HG03457 (cell line): ENCODE data around the gene POLR3GL.
A peak's percentile ranks its signal among the peaks of the same experiment; 100 is the strongest.

ENCODE experiments used
- ATAC-seq: cut with Tn5 transposase; IDR thresholded peaks from one replicate; pipeline ENCODE4 v1.9.1; 2021; ENCODE audit warnings: moderate number of reproducible peaks; ENCODE audit not compliant: unreplicated experiment

Gene POLR3GL

DNA sequence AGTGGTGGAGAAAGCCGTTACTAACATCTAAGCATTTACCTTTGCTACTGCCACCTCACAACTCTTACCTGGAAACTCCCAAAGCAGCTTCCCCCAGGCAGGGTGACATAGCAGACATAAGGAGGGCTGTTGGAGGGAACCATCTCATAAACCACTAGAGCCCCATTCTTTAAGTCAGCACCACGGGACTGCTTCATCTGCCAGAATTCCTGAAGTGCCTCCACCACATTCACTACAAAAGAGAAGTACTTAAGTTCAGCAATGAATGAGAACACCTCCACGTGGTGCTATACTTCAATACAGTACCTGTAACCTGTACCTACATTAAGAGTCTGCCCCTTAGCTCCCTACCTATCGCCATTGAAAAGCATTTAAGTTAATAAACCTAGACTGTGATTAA, 16.9 kb upstream of the POLR3GL start:
- ATAC-seq, result no peak

DNA sequence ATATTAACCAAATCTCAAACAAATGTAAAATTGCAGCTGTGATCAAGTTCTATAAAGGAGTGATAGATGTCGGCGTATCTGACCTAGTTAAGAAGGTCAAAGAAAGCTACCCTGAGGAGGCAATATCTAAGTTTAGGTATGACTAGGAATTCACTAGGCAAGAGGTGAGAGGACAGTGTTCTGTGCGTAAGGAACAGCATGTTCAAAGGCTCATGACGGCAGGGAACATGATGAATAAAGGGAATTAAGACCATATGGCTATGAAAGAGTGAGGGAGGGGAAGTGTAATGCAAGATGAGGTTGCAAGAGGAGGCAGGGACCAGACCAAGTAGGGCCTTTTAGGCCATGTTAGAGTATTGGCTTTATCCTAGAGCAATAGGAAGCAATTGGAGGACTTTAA, 15.3 kb upstream of the POLR3GL start:
- ATAC-seq, result no peak

DNA sequence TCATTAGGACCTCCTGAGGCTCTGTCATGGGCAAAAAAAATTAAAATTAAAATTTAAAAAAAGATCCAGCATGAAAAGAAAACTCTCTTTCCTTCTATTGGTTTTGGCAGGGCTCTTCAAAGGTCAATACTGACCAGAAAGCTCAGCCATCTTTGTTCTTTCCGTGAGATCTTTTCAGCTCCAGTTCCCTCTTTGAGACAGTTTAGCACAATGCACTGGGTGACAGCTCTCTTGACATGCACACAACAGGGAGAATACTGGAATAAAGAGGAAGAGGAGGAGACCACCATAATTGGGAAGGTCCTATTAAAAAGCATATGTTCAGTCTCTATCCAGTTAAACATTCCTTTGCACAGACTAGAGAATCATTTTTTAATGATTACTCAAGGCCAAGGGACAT, 13.0 kb upstream of the POLR3GL start:
- ATAC-seq, result no peak

DNA sequence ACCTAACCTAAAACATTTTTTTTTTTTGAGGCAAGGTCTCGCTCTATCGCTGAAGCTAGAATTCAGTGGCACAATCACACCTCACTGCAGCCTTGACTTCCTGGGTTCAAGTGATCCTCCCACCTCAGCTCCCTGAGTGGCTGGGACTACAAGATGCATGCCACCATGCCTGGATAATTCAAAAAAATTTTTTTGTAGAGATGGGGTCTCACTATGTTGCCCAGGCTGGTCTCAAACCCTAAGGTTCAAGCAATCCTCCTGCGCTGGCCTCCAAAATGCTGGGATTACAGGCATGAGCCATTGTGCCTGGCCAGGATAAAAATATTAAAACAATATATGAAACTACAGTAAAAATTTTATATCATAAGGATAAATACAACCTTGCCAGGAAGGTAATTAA, 11.6 kb upstream of the POLR3GL start:
- ATAC-seq, result no peak

DNA sequence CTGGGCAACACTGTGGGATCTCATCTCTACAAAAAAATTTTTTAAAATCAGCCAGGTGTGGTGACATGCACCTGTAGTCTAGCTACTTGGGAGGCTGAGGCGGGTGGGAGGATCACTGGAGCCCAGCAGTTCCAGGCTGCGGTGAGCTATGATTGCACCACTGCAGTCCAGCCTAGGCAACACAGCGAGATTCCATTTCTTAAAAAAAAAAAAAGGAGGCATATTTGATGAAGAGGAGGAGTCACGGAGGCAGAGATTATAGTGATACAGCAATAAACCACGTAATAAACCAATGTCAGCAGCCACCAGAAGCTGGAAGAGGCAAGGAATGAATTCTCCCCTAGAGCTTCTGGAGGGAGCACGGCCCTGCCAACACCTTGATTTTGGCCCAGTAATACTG, 10.6 kb upstream of the POLR3GL start:
- no peak for ATAC-seq

DNA sequence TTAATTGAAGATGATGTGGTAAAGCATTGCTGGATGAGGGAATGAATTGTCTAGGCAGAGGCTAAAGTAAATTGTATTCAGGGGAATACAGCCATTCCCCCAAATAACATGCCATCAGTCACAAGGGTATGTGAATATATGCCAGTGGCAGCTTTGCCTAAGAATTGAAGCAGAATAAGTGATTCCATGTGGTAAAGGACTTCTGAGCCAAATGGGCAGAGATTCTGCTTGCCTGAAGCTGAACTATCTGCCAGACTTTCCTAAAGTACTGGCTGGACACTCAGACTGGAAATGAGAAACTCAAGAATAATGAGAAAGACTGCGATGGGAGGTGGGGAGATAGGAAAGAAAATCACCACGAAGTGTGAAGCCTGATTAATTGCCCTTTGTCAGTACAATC, 9.1 kb upstream of the POLR3GL start:
- ATAC-seq, result no peak

DNA sequence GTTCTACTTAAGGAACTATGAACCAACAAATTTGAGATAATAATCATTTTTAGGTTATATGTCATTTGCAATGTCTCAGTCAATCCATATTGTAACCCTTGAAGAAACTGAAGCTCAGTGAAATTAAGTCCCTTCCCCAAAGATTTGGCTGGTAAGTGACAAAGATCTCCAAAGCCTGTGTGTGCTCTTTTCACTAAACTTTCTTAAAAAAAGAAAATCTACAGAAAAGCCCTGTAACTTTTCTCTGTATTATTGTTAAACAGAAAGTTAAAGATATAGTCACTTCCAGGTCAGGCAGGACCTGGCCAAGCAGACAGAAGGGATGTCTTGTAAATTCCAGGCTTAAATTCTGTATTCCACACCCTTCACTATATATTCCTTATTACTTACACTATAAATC, 8.1 kb upstream of the POLR3GL start:
- no peak for ATAC-seq

DNA sequence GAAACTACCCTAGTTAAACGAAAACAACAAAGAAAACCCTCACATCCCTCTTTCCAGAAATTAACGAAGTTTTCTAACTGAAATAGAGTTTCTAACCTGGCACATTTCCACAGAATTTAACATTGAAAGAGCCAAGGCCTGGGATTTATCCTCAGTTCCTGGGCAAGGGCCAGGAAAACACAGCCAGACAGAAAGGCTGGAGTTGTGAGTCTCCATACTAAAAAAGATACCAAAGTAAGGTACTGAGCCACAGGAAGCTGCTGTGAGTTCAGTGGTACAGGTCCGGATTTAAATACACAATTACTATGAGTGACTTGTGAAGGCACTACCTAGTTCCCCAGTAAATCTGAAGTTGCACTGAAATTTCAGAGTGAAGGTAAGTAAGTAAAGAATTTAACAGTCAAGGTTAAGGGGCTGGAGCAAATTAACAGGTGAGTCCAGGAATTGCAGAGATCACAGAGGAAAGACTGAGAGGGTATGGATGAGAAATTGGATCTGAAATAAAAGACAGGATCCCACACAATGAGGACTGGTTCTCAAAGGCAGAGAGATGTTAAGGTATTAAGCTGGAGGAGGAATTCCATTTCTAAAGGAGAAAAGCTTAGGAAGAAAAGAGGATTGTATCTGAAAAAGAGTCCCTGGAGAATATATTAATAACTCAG, 7.6 kb upstream of the POLR3GL start:
- ATAC-seq, result no peak

DNA sequence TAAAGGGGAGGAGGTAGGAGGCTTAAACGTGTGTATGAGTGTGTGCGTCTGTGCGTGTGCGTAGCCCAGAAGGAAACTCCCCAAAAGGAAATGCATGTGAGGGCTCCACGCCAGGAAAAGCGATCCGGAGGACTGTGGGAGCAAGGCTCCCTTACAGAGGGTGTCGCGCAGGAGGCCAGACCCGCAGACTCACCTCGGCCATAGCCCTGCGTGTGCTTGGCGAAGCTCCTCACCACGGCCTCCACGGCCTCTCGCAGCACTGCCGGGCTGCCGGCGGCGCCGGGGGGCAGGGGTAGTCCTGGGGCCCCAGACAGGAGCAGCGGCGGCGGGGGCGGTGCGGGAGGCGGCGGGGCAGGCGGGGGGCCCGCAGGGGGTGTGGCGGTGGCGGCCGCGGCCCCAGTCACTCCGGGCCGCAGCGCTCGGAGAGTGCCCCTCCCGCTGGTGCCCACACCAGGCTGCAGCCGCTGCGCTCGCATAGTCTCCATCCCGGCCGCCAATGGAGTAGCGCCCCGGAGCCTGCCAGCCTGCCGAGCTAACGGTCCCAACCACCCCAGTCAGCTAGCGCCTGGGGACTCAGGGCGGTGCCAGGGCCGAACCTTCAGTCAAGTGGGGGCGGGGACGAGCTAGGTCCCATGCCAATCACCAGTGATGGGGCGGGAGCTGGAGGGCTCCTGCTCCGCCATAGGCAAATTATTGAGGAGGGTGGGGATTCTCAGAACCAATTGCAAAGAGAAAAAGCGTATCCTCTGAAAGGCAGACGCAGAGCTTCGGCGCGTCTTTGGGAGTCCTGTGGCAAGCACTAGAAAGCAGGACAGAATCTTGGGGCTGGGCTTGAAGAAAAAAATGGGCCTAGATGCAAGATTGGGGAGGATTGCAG, 6.8 kb upstream of the POLR3GL start, which contains the start of gene LIX1L:
Gene LIX1L, minus strand, starts transcription at position 575 of the 877 bp plus-strand sequence. Its CDS starts 90 bp downstream, at position 485.
- peak; percentile 74 for ATAC-seq

DNA sequence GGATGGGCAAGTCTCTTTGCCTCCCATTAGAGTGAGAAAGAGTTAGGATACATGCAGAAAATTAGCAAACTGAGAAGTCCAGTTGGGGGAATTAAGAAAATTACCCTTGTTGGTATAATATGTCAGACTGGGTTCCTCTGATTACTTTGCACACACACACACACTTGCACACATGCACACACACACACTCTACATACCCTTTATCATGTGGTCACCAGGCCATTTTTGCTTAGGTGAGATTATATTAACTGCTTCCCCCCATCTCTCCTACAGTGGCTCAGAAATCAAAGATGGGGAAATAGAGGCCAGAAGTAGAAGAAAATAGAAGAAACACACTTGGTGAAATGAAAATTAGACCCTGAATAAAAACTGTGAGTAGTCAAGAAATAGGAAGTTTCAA, 5.8 kb upstream of the POLR3GL start:
- no peak for ATAC-seq

DNA sequence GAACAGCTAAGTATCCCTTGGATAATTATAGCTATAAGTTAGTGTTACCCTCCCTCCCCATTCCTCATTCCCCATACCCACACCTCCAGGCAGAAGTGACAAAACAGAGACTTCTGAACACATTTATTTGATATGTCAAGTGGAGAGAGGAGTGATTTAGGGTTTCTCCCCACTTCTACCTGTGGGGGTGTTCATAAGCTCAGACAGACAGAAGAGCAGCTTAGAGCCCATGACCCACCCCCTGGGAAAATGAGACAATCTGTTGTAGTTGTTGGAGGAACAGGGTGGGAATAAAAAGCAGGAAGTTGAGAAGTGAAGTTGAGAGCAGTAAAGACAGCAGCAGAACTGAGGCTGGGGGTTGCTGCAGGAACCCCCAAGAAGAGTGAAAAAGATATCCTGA, 5.2 kb upstream of the POLR3GL start:
- no peak for ATAC-seq

DNA sequence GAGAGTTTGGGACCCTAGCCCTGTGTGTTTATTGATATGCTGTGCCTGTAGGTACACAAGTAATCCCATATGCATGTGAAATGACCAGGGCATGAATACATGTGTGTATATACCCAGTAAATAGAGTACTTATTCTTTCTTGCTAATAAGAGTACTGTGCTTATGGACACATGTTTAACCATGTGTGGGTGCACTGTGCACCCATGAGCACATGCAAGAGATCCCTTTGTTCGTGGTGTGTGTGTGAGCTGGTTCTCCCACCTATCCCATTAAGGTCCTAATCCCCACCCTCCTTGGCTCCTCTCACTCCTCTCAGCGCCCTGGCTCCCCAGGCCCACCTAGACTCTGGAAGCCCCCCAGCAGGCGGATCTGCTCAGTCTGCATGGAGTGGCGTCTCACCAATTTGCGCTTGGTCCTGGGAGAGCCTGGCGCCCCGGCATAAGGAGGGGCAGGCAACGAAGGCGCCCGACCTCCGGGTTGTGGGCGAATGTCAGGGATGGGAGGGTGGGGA, 4.5 kb upstream of the POLR3GL start:
- ATAC-seq, result no peak

DNA sequence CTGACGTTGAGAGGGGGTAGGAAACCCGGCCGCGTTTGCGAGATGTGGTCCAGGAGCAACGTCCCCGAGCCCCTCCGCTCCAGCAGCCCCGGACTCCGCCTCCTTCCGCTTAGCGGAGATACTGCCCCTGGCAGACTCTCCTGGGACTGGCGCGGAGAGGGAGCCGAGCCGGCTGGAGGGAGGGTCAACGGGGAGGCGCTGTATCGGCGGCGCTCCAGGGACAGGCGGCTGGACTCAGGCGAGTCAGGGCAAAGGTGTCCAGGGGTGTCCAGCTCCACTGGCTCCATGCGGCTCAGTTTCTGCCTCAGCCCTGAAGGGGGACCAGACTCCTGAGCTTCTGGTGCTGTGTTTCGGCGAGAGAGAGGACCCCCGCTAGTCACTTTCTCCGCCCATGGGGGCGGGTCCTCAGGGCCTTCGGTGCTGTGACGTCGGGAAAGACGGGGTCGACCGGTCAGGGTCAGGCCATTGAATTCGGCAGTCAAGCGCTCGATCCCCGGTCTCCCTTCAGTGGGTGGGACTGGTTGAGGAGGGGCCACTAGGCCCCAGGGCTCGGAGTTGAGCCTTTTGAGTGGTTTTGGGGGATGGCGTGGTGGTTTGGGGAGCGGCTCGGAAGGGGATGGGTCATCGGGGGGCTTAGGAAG, 3.9 kb upstream of the POLR3GL start:
- ATAC-seq, result no peak

DNA sequence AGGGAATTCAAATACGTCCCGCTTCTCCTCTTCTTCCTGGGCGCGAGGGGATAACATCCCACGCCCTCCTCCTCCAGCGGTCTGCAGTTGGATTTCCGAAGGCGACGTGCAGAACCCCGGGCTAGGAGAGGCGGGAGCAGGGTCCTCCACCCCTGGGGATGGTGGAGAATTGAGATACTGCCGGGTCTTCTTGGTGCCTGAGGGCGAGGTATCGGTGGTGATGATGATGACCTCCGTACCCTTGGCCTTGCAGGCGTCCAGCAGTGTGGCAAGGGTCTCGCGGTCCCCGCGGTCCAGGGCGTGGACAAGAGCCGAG, 3.4 kb upstream of the POLR3GL start:
- no peak for ATAC-seq

DNA sequence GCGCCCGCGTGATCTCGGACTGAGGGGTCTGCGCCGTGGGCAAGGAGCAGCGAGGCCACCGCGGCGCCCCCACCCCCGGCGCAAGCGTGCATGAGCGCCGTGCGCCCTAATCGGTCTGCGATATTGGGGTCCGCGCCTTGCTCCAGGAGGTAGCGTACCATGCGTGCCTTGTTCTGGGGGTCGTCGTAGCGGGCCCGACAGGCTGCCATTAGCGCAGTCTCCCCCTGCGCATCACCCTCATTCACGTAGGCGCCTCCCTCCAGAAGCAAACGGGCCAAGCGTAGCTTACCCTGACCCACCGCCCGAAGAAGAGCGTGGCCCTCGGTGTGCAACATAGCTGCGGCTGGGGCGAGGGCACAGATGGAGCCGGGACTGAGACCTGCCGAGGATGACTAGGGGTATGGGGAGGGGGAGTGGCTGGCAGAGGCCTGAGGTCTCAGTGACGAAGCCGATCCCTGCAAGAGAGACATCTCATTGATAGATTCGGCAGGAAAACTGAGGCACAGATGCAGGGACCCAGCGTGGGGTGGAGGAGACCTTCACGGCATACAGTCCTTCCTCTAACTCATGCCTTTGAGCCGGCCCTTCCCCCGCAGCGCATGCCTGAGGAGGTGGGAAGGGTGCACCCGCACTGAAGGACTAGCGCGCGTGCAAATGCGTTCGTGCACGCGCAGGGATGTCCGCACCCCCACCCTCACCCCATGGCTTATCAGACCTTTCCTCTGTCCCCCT, 2.9 kb upstream of the POLR3GL start:
- ATAC-seq, result no peak

DNA sequence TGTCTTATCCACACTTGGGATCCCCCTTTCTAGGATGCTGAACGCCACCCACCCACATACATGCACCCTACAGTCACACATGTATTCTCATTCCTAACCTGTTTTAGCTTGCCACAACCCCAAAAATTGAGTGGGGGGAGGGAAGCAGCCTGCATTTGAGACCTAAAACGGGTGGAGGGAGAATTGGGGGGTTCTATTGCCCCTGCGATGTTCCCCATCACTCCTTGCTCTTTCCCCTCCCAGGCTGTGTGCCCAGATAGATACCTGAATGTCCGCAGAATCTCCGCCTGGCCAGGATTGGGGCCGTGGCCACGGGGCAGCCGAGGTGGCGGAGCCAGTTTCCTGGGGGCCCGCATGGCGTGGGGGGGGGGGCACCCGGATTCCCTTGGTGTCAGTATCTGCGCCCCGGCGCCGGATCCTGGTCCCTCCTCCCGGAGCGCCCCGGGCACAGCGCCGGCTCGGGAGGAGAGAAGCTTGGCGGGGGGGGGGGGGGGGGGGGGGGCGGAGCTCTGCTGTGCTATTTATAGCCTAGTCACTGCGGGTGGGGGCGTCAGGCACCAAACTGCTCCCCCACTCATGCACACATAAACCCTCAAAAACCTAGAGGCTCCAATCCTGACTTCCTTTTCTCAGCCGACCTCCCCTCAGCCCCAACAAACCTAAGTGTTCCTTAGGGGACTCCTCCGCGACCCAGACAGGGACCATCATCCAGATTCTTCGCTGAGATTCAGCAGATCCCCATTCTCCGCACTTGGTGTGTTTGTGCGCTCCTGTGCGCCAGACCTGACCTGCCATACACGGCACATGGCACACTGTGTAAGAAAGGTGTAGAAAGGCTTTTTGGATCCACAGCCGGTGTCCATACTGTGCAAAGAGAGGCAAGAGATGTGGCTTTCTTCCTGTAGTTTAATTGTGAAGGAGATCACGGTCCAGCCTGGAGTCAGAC, 2.1 kb upstream of the POLR3GL start:
- no peak for ATAC-seq

DNA sequence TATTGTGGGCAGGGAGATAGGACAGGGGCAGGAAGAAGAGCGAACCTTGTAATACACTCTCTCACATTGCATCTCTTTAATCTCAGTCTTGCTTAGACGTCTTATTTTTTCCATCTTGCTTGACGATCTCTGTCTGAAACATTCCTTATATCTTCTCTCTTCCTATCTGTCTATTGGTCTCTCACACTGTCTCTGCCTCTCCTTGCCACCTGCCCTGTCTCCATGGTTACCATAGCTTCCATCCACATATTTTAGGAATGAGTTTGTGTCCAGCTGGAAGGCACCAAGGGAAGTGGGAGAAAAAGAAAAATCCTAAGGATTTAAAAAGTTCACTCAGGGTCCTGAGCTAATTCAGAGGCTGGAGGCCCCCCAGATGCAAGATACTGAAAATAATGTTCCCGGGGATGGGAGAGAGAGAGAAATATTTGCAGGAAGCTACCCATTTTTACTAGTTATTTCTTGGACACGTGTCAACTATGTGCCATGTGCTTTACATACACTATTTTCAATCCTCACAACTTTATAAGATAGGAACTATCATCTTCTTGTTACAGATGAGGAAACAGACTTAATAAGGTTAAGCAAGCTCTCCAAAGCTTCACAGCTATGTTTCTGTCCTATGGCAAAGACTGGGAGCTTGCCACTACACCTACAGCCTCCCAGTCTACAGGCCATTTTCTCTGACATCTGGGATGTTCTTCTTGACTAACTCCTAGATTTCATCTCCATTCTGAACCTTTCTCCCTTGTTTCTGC, 1.0 kb upstream of the POLR3GL start:
- no peak for ATAC-seq

DNA sequence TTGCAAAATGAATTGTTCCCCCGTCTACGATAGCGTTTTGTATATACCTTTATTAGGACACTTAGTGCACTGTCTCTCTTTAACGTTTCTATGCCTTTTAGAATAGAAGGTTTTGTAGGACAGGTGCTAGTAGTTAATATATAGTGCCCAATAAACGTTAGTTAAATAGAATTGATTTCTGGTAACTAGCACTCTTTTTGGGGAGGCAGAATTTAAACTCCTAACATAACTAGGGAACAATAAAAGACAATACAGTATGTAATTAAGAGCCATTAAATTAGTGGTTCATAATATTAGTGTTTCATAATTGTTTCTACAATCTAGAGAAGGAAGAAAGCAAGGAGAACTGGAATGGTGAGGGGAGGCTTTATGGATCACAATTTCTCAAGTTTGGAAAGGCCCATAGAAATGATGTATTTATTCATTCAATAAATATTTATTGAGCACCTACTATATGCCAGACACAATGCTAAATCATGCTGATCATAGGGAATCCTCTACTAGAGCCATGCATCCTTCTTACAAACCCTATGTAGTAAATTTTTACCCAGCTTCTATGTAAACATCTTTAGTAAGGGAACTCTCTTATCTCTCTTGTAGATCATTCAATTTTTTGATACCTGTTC, 742 bp downstream of the POLR3GL start:
- no peak for ATAC-seq

DNA sequence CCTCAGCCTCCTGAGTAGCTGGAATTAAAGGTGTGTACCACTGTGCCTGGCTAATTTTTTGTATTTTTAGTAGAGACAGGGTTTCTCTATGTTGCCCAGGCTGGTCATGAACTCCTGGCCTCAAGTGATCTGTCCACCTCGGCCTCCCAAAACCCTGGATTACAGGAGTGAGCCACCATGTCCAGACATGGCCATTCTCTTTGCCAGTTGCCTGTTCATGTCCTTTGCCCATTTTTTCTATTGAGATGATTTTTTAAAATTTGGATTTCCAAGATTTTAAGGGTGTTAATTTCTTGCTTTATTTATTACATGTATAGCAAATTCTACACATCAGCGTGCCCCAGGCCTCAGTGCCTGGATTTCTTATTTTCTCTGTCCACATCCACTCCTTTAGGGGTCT, 2.8 kb downstream of the POLR3GL start:
- ATAC-seq, result no peak
